ENCODE results near the gene IGFBP1.
"Not testable (repeated sequence)": the region's sequence is repeated elsewhere in the genome, so short reads cannot be mapped to it uniquely, and the experiment has no call there.

The IGFBP1 gene

DNA sequence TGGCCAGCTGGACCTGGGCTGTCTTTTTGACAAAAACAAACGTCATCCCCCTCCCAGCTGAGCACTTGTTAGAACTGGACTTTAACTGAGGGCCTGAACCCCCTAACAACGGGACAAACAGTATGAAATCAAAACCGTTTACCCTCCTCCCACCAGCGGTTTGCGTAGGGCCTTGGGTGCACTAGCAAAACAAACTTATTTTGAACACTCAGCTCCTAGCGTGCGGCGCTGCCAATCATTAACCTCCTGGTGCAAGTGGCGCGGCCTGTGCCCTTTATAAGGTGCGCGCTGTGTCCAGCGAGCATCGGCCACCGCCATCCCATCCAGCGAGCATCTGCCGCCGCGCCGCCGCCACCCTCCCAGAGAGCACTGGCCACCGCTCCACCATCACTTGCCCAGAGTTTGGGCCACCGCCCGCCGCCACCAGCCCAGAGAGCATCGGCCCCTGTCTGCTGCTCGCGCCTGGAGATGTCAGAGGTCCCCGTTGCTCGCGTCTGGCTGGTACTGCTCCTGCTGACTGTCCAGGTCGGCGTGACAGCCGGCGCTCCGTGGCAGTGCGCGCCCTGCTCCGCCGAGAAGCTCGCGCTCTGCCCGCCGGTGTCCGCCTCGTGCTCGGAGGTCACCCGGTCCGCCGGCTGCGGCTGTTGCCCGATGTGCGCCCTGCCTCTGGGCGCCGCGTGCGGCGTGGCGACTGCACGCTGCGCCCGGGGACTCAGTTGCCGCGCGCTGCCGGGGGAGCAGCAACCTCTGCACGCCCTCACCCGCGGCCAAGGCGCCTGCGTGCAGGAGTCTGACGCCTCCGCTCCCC, at the start of gene IGFBP1:
Gene IGFBP1, plus strand, starts transcription at position 304 of the 808 bp plus-strand sequence. Its CDS starts 165 bp downstream, at position 469.
- DNase-seq: no peak

DNA sequence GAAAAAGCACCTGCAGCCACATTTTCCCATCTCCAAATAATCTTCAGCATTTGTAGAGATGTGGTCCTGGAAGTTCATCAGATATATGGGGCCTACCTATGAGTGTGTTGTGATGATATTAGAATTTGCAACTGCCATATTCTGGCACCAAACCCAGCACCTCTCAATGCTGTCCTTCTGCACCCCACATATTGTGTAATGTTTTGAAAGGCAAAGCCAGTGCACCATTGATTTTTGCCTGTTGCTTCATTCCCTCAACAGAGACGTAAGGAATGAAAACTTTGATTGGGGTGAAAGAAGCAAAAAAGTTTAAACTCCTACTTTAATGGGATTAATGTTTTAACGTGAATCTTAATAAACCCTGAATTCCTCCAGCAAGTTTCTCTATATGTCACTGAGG, 49.4 kb upstream of the IGFBP1 start:
- not testable (repeated sequence) for DNase-seq

DNA sequence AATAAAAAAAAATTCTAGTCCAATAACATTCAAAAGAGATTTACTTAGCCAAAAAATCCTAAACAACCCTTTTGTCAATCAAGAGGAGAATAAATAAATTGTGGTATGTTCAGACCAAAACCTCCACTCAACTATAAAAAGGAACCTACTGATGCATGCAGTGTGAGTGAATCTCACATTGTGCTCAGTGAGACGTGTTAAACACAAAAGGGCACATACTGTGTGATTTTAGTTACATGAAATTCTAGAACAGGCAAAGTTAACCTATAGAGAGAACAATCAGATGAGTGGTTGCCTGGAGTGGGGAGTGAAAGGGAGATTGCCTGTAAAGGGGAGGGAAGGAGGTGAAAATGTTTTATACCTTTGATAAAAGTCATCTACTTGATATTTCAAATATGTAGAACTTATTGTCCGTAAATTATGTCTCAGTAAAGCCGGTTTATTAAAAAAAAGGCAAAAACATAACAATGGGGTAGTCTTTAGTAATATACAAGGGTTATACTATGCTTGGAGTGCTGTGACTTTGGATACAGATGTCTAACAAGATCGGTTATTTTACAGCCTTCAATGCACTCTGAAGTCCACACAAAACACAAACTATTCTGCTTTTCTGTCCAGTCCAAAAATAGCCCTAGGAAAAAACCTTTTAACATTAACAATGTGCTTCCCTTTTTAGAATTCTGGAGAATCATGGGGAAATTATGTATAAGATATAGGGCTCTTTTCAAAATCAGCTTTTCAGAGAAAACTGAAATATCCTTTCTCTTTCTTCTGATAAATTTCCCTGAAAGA, 46.2 kb upstream of the IGFBP1 start:
- DNase-seq: not testable (repeated sequence)

DNA sequence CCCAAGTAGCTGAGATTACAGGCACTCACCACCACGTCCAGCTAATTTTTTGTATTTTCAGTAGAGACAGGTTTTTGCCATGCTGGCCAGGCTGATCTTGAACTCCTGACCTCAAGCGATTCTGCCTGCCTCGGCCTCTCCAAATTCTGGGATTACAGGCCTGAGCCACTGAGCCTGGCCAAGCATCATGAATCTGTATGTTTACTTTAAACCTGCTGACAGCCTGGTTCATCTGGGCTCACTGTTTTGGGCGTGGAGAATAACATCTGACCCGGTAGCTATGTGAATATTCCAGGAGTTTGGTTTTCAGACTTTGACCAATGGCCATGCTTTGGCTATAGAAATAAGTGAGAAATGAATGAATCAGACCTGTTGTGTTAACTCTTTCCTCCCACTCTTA, 41.8 kb upstream of the IGFBP1 start:
- not testable (repeated sequence) for DNase-seq

DNA sequence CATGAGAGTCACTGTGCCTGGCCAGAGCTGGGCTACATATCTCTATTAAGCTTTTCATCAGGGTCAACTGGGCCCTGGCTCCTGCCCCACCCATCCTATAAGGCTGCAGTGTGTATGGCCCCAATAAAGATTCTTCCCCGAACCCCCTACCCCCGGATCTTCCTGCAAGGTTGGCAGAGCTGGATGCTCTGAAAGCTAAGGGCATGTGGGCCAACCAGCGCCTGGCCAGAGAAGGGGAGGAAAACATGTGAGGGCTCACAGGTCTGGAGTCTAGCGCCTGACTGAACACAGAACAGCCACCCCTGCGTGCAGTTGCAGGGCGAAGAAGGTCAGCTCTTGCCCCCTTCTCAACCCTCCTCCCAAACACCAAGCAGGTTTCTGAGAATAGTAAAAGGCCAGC, 39.6 kb upstream of the IGFBP1 start:
- DNase-seq: not testable (repeated sequence)

DNA sequence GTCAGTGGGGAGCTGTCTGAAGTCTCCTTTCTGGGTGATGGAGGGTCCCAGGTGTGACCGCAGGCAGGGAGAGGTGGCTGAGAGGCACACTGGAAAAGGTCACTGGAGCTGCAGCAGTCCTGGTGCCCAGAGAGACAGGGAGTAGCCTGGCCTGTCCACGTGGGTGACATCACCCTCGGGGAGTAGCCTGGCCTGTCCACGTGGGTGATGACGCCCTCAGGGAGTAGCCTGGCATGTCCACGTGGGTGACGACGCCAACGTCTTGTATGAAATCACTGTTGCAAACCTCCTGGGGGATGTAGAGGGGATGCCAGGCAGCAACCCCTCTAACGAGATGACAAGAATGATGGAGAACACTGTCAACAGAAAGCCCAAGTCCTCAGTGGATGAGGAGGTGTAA, 35.3 kb upstream of the IGFBP1 start:
- not testable (repeated sequence) for DNase-seq

DNA sequence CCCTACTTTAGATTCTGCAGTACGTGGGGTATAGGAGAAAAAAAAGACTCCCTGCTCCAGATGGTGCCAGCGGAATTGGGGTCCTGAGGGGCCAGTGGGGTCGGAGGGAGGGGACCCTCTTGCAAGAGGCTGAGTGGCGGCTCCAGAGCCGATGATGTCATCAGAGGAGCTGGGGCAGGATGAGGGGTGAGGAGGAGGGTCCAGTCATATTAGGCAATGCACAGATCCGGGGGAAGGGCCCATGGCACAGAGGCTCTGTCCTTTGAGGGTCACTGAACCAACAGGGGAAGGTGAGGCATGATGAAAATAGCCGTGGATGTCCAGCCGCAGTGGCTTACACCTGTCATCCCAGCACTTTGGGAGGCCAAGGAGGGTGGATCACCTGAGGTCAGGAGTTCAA, 34.8 kb upstream of the IGFBP1 start:
- not testable (repeated sequence) for DNase-seq

DNA sequence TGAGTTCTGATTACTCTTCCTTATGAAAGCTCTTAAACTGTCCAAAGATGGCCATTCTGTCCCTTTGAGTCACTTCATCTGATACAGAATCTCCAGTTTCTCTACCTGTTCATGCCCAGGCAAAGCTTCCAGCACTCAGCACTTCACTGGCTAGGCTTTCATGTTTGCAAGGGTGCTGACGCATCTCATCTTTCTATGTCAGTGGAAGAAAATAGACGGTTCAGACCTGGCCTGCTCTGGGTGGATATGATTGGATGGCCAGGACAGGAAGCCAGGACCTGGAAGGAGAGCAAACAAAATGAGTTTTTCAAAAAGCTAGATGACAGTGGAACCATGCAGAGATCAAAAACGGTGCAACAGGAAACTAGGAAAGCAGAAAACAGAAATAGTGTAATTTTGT, 32.6 kb upstream of the IGFBP1 start:
- not testable (repeated sequence) for DNase-seq

DNA sequence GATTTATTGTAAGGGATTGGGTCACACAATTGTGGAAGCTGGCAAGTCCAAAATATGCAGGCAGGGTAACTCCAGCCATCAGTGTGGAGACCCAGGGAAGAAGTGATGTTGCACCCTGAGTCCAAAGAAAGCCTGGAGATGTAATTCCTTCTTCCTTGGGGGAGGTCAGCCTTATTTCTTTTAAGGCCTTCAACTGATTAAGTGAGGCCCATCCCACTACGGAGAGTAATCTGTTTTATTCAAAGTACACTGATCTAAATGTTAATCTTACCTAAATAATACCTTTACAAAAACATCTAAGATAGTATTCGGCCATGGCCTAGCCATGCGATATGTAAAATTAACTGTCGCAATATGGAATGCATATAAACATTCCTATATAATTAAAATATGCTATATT, 31.4 kb upstream of the IGFBP1 start:
- DNase-seq: not testable (repeated sequence)

DNA sequence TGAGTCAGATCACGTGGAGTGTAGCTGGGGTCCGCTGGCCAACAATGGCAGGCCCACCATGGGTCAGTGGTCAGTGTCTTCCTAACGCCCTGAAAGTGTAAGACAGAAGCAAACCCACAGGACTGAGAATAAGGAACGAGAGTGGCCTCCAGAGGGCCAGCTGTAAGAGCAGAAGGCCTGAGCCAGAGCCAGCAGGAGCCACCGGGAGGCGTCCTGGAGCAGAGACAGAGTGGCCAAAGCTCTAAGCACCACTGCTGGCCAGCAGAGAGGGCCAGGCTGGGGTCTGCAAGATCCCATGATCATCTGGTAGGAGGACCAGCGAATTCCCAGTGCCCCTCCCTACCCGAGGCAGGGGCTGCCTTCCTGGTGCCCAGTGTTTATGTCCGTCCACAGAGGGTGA, 24.6 kb upstream of the IGFBP1 start:
- no peak for DNase-seq

DNA sequence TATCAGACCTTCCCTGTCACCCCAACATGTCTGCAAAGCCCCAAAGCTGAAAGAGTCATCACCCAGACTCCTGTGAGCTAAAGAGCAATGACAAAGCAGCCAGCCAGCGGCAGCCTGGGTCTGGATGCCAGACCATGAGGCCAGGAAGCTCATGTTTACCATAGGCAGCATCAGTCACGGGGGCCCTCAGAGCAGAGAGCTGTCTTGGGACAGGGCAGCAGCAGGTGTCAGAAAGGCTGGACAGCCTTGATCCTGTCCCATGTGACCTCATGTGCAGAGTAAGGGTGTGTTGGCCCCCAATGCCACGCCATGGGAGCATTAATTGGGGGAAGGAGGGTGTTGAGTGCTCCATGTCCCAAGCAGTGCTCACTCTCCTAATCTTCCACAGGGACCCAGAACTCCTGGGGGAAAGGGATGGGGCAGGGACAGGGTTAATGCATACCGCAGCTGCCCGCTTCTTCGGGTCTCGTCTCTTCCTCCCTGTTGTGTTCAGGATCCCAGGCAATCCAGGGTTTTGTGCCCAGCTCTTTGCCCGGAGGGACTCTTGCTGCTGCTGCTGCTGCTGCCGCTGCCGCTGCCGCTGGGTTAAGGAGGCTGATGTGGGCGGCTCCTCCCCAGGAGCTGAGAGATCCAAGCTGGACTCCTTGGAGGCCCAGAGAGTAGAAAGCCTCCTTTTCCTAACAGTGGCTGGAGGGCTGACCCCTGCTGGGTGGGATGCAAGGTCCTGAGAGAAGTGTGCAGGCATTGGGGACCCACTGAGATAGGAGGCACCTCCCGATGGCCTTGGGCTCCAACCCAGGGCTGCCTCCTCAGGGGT, 22.5 kb upstream of the IGFBP1 start:
- no peak for DNase-seq

DNA sequence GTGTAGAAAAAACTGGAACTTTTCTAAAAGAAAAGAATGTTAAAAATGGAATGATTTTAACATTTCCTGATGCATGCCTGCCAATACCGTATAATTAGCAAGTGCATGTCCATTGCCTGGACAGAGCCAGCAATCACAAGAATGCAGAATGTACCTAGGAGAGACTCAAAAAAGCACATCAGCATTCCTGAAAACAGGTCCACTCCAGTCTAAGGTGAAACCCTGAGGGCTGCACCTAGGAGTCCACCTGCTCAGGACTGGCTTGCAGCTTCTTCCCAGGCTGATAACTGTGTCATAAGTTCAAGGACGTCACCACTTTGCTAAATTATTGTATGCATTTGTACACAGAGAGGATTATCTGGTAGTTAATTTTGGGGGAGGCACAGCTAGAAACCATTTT, 20.8 kb upstream of the IGFBP1 start:
- DNase-seq: no peak

DNA sequence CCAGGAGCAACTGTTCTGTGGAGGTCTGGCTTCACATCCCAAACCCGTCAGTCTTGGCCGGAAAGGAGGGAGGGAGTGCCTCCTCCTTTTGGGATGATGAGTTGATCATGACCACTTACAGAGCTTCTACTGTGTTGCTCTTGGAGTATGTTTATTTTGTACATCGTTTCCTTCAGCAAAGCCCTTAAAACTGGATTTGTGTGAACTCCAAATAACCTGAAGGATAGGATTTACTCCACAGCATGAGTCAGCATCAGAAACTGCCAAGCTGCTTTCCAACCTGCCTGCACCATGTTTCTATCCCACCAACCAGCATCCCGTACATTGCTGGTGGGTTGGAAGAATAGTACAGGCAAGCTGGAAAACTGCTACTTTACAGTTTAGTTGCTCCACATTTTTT, 18.9 kb upstream of the IGFBP1 start:
- no peak for DNase-seq

DNA sequence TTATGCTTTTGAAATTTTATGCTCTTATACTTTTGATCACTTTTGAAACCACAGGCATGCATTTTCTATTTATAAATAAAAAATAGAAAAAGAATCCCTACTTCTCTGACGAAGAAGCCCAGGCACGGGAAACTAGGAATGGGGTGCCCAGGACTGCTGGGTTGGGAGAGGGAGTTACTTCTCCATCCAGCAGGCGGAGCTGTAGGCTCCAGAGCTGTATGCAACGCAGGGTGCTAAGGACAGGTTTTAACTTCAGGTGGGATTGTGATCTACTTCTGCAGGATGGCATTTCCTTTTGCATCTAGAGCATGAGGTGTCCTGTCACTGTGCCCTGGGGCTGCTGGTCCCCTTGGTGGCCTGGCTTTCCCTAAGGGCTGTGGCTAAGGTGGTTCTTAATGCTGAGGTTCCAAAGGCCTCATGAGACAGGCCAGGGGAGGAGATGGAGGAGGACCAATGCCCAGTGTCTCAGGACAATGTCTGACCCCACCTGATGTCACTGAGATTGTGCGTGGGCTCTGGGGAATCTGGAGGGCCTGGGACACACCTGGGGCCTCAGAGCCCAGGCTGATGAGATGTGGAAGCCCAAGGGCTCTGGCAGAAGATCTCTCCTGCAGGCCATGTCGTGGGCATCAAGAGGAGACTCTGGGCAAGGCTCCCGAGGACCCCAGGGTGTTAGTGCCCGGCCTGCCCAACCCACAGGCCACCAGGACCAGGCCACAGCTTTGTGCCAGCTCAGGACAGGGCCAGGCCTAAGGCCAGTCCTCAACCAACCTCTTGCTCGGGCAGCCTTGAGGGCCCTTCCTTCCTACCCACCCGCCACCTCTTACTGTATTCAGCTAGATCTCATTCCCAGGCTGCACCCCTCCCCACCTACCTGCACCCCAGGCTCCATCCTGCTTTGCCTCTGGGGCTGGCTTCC, 15.9 kb upstream of the IGFBP1 start:
- DNase-seq: no peak

DNA sequence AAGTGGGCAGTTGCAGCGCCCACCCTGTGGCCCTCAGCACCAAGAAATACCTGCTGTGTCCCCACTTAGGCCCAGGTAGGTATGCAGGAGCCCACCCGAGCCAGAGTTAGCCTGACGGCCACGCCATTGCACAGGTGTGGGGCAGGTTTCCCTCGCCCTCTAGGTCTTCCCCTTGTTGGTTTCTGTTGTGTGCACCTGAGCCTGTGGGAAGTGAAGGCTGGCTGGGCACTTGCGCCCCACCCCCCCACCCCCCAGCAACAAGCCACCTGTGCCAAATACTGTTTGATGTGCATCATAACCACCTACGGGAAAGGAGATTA, 15.3 kb upstream of the IGFBP1 start, which contains the start of gene CCDC201:
Gene CCDC201, minus strand, starts transcription at position 48 of the 320 bp plus-strand sequence. CDS start 75 bp downstream, outside the sequence.
- DNase-seq: no peak

DNA sequence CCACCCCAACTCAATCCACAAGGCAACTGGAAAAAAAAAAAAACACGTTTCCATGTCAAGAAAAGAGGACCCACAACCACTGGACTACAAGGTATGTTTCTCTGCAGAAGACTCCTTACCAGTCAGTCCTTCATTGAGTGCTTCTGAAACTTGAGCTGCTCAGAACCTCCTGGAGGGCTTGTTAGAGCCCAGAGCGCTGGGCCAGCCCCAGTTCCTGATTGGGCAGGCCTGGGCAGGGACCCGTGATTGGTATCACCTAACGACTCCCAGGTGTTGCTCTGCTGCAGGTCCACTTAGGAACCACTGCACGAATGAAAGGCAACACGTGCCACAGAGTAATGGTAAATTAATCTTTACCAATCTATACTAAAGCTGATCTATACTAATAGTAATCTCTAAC, 14.9 kb upstream of the IGFBP1 start:
- no peak for DNase-seq

DNA sequence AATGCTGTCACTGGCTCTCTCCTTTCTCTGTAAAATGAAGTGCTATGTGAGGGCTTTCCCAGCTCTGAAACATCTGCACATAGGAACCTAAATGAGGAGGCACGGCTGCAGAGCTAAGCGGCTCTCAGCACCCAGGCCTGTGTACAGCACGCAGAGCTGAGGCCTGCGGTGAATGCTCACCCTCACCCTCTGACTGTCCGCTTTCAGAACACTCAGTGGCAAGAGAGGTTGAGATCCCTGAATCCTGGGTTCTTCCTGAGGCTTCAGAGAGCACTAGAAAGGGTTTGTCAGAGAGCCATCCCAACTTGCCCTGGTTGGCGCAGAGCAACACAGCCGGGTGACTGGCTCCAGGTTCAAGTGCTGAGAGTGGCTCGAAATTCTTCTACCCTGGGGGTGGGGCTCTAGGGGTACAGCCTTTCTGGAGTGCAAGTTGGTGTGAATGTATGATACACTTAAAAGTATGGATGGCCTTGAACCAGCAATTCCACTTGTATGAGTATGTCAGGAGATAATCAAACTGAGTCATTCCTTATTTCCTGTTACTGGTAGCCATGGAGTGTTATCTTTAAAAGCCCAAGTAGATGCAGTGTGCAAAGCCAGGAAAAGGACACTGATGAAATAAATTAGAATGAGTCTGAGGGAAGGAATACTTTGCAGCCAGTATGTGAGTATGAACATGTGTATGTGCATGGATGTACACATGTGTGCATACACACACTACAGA, 13.7 kb upstream of the IGFBP1 start:
- no peak for DNase-seq

DNA sequence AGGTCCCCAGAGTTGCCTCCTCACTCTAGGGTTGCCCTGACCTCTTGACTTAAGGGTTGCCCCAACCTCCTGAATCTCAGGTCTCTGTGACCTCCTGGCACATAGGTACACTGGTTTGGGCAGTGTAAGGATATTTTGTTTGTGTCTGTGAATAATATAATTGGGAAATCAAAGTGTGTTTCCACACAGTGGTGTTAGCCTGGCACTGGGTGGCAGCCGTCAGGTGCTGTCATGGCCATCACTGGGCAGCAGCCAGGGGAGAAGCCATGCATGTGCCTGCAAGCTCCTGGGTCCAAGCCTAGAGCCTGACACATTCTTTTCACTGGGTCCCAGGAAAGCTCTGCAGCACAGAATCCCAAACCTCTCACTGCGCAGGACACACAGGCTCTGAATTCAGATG, 11.8 kb upstream of the IGFBP1 start:
- DNase-seq: no peak

DNA sequence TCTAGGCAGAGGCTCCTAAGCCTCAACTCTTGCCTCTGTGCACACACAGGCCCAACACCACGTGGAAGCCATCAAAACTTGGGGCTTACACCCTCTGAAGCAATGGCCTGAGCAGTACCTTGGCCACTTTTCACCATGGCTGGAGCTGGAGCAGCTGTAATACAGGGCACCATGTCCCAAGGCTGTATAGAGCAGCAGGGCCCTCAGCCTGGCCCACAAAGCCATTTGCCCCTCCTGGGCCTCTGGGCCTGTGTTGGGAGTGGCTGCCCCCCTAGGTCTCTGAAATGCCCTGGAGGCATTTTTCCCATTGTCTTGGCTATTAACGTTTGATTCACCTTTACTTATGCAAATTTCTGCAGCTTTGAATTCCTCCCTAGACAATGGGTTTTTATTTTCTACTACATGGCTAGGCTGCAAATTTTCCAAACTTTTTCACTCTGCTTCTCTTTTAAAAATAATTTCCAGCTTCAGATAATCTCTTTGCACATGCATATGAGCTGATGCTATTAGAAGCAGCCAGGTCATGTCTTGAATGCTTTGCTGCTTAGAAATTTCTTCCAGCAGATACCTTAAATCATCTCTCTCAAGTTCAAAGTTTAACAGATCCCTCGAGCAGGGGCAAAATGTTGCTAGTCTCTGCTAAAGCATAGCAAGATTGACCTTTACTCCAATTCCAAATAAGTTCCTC, 9.7 kb upstream of the IGFBP1 start:
- no peak for DNase-seq

DNA sequence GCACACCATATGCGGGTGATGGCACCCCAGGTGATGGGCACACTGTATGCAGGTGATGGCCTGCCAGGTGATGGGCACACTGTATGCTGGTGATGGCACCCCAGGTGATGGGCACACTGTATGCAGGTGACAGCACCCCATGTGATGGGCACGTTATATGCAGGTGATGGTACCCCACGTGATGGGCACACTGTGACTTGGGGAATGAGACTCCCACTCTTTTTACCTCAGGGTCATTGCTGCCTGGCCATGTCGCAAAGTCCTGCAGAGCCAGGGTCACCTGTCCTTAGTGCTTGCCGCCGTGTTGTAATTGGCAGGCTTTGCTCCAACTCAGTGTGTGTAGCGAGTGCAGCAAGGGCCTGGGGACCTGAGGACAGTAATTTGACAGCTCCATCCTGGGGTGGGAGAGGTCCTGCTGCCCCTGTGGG, 7.8 kb upstream of the IGFBP1 start:
- no peak for DNase-seq

DNA sequence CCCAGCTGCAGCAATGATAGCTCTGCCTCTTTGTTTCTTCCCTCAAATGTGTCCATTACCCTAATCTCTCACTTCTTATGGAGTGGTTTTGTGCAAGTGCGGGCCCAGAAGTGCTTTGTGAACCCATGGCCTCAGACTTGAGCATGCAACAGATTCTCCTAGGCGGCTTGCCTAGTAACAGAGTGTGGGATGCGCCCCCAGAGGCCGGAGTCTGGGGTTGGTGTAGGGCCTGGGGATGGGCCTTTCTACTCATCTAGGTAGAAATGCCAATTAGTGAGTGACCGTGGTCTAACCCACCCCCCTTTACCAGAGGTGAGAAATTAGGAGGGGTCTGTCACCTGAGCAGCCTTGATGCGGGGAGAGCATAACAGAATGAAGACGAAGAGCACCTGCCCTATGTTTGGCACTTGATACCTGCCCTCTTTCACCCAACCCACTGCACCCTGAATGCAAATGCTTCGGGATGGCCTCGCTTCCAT, 7.0 kb upstream of the IGFBP1 start:
- no peak for DNase-seq

Measured in CD4-positive, alpha-beta T cell treated with Interleukin-6 for 4 hours (primary cell).